Stimulated activated CD8-positive, alpha-beta memory T cell treated with anti-CD3 and anti-CD28 coated beads, Interleukin-4, amount 100 ng/mL, for 4 hours (primary cell): ENCODE measurements around the gene NEK7.
"Not testable (repeated sequence)": the region's sequence is repeated elsewhere in the genome, so short reads cannot be mapped to it uniquely, and the experiment has no call there.

Experiments
- DNase-seq, 2 donors: peaks; one replicate each; pipeline ENCODE4 v3.0.0-alpha.2; 2020; ENCODE audit warnings: low read depth in 2 of 2, low spot score in 1 of 2

NEK7 gene

DNA sequence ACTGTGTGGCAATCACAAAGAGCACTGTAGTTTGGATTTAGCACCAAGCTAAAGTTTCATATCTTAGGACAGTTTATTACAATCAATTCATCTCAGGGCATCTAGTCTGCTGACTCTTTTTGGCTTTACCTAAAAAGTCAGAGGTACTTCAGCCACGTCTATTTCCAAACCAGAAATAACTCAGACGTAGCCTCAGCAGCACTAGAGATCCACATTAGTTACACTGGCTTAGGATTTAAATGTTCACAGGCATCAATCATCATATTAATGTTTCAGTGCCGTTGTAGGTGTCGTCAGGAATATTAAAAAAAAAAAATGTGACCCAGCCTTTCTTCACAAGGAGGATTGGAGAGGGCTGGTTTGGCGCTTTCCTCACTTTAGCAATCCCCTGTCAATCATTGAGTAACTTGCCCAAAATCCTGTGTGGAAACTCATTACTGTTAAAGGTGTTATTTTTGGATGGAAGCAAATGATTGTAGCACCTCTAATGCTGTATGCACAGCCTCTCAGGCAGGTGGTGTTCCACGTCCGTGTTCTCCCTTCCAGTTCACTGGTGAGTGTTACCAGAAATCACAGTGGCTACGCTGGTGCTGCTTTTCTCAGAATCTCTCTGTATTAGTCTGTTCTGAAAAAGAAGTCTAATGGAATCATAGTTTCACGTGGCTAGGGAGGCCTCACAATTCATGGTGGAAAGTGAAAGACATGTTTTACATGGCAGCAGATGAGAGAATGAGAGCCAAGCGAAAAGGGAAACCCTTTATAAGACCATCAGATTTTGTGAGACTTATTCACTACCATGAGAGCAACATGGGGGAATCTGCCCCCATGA, 45.4 kb downstream of the NEK7 start:
- no peak for DNase-seq

DNA sequence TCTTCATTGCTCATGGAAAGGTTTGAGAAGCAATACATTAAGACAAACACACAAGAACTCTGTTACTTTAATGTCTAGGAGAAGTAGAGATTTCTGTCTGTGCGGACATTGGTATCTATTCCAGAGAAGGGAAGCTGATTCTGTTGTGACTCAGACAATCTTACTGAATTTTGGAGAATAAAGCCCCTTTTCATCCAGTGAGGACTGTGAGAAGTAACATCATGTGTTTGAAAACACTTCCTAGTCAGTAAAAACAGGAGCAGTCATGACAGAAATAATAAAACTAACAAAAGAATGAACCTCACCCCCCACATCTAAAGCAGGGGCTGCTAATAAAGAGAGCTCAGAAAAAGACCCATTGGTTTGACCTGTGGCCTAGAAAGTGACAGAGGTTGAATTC, 46.6 kb downstream of the NEK7 start:
- no peak for DNase-seq

DNA sequence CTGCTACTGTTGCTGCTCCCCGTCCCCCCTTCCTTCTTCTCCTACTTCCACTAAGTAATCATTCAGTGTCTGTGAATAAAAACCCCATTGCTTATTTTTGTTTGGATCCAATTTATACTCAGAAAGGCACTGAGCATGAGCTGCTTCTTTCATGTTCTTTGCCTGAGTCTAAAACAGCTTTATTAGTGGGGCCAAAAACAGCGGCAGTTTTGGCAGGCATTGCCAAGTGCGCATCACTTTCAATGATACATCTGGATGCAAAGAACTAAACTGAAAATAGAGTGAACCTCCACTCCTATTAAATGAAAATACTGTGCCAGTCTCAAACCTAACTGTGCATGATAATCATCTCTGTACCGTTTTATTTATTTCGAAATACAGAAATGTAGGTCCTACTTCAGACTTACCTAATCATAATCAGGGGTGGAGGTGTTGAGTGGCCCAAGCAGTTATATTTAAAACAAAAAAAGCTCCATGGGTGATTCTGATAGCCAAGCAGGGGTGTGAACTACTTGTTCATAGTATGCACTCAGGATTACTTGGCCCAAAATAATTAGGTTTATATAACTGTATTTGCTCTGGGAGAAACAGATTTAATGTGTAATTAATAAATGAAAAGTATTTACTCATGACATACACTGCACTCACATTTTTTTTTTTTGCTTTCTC, 48.4 kb downstream of the NEK7 start:
- no peak for DNase-seq

DNA sequence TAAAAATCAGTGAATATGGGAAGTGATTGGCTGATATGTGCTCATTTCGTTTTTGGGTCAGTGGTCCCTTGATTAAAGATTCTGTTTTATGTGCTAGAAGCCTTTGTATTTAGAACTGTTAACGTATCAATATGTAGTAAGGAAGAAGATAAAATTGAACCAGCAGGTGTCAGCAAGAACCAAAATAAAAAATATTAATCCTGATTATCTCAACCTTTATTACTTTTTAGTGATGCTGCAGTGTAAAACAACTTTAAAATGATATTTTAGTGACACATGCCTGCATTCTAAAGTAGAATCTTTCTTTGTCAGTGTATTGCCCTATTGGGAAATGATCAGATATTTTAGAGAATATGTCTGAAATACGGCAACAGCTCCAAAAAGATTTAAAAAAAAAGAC, 49.5 kb downstream of the NEK7 start:
- no peak for DNase-seq

DNA sequence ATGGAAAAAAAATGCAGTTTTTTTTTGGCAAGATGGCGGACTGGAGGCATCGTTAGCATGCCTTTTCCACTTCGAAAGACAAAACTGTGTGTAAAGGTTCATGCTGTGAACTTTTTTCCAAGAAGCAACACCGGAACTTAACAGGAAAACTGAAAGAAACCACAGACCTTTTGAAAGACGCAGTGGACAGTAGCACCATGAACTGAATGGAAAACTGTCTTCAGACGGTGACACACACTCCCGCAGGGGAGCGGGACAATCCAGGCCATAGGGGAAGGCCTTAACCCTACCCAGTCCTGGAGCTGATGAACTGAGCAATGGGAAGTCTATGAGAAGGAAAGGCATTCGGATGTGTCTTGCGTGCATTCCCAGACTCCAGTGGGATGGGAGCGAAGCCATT, 54.9 kb downstream of the NEK7 start:
- DNase-seq = no peak

DNA sequence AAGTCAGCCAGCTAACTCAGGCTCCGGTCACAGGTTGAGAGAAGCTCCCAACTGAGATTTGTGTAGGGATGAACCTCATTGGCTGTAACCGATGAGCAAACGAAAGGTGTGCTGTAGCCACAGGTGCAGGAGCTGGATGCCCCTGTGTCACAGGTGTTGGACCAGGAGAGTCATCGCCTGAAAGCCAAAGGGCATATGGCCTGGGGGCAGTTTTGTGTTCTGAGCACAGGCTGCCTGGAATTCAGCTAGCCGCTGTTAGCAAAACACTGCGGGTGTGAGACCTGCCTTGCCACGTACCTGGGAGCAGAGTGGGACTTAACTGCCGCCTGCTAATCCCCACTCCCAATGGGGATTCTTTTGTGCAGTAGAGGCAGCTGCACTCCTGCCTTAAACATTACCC, 55.3 kb downstream of the NEK7 start:
- no peak for DNase-seq

DNA sequence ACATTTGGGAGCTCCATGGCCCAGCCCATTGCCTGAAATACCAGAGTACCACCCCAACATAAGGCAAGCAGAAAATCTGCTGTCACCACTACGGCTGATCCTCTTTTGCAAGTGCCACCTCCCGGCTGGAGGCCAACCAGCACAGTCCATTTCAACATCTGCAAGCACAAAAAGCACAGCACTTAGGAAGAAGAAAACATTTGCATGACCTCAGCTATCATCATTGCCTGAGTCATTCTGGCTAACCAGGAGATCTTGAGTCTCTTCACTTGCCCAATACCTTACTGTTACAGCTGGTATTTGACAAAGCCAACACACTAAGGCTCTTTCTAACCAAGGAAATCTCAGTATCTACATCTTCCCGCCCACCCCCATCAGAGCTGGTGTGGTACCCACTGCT, 55.9 kb downstream of the NEK7 start:
- no peak for DNase-seq

DNA sequence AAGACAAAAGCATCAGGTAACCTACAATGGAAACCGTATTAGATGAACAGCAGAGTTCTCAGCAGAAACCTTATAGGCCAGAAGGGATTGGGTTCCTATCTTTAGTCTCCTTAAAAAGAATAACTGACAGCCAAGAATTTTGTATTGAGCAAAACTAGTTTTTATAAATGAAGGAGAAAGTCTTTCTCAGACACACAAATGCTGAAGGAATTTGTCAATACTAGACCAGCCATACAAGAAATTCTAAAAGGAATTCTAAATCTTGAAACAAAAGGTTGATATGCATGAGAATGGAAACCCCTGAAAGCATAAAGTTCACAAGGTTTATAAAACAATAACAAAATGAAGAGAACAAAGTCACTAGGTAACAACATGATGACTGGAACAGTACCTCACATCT, 58.1 kb downstream of the NEK7 start:
- DNase-seq = no peak

DNA sequence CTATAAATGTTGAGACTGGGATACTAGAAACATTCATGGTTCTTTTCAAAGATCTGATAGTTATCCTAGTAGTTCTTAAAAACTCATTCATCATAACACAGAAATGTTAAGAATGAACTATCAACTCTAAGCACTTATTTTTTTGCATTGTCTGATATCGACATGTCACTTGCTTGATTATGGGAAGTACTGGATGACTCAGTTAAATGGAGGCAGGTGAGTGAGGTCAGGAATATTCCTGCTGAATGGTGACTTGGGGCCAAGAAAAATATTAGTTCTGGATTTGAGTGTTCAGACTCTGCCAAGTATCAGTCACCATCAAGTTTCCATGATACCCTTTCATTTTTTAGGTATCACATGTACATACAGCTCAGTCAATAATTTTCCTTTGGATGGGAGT, 63.6 kb downstream of the NEK7 start:
- no peak for DNase-seq

DNA sequence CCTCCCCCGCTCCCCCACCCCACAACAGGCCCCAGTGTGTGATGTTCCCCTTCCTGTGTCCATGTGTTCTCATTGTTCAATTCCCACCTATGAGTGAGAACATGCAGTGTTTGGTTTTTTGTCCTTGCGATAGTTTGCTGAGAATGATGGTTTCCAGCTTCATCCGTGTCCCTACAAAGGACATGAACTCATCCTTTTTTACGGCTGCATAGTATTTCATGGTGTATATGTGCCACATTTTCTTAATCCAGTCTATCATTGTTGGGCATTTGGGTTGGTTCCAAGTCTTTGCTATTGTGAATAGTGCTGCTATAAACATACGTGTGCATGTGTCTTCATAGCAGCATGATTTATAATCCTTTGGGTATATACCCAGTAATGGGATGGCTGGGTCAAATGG, 70.2 kb downstream of the NEK7 start:
- not testable (repeated sequence) for DNase-seq

DNA sequence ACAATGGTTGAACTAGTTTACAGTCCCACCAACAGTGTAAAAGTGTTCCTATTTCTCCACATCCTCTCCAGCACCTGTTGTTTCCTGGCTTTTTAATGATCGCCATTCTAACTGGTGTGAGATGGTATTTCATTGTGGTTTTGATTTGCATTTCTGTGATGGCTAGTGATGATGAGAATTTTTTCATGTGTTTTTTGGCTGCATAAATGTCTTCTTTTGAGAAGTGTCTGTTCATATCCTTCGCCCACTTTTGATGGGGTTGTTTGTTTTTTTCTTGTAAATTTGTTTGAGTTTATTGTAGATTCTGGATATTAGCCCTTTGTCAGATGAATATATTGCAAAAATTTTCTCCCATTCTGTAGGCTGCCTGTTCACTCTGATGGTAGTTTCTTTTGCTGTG, 70.7 kb downstream of the NEK7 start:
- not testable (repeated sequence) for DNase-seq

DNA sequence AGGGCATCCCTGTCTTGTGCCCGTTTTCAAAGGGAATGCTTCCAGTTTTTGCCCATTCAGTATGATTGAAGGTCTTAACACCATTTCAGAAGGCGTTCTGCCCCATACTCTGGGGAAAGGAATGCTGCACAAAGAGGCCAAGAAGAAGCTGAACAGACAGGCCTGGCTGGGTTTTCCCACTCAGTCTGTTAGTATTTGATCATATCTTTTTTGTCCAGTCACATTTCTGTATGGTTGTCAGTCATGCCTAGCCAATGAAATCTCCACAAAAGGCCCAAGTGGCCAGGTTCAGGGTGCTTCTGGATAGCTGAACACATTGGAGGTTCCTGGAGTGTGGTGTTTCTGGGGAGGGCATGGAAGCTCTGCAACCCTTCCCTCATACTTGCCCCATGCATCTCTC, 72.1 kb downstream of the NEK7 start:
- DNase-seq = no peak

DNA sequence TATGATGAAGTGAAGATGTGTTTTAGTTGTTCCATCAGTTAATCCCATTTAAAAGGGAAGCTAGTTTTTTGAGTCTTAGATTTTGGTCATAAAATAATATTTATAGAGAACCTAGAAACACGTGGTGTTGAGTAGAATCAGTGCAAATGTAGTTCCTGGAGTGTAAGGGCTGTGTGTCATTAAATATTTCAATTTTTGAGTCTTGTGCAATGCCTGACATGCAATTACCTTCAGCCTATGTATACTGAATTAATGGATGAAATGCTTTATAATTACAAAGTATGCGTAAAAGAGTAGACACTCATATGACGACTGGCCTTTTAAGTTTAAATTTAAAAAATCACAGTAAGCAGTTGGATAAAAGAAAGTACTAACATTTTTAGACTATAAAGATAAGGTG, 75.0 kb downstream of the NEK7 start:
- no peak for DNase-seq

DNA sequence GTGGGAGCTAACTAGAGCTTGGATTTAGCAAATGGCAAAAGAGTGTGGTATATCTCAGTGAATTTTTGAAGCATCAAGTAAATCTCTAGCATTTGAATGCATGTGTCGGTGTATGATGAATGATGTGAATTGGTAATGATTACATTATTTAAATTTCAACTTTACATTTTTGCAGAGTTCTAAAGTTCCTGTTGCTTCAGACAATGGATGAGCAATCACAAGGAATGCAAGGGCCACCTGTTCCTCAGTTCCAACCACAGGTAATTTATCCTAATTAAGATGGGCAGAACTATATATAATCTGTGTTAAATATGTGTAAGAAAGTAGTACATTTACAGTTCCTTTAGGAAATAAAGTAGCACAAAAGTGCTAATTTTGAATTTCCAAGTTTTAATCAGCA, 75.6 kb downstream of the NEK7 start:
- DNase-seq = no peak

DNA sequence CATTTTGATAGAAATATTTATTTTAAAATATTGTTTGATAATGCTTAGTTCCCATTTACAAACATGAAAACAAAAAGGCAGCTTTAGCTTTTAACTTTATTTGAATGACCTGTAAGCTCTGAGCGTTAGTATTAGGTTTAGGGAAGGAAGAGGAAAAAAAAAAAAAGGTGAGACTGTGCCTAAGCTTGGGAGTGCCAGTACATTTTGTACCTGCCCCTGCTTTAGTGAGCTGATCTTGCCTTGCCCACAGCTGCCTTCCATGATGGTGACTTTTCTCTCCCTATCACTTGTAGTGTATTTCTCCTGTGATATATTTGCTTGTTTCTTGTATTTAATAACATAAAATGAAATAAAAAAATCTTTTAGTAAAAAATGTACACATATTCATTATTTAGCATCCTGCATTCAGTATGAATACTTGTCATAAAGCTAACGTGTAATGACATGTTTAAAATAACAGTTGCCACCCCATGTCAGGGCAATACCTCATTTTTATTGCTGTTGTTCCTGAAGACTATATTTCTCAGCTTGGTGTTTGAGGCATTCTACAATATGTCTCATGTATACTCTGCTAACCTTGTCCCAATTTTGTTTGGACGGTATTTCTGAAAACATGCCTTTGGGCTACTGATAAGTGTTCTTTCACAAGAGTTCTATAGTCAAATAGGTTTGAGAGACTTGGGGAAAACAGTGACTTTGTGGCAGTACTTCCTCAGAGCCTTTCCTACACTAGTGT, 76.3 kb downstream of the NEK7 start:
- DNase-seq = no peak

DNA sequence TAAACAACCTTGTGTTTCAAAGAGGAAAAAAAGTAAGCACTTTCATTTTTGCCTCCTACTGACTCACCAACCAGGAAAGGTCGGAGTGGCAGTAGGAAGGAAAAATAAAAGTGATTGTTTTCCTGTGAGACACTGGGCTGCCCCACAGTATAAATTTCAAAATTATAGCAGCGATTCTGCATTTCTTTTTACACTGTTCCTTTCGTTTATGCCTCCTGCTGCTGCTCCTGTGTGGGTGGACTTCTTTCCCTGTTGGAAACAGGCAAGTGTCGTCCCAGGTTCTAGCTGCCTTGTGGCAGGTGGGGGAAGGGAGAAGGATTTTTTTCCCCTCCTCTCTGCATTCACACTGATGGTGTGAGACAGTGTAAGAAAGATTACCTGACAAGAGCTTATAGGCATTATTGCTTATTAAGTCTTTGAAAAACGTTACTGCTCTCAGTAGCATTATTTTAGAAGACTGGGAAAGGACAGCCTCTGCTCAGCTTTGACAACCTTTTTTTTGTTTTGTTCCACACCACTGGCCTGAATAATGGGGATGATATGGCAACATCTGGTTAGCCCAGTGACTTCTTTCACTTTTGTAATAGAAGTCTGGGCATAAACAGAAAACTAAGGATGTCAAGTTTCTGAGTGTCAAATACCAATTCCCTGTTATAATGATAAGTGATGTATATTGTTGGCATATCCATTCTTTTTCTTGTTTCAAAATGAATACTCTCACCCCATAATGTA, 77.9 kb downstream of the NEK7 start:
- no peak for DNase-seq

DNA sequence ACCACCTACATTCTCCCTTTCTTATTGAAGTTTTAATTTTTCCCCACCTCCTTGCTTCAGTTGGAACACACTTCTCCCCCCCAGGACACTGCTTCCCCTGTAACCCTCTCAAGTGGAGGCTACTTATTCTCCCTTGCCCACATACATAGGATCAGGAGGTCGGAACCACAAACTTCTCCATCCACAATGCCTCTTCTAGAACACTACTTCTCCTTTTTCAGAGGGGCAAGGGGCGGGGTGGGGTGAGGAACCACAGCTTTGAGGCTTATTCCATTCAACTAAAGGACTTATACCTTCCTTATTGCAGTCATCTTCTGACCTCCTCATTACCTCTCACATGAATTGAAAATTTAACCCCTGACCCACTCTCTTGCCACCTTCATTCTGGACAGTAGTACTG, 81.3 kb downstream of the NEK7 start:
- no peak for DNase-seq

DNA sequence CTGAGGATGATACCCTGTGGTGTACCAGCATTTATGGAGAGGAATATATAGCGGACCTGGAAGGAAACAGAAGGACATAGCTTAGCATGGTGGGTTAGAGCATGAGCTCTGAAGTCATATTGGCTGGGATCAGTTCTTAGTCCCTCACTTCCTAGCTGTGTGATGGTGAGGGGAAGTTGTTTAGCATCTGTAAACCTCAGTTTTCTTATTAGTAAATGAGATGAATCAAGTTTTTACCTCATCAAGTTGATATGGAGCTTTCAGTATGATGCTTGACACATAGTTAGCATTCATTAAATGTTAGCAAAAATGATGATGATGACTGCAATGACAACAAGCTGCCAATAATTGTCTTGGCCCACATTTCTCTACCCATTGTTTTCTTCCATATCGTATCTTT, 84.8 kb downstream of the NEK7 start:
- DNase-seq = no peak

DNA sequence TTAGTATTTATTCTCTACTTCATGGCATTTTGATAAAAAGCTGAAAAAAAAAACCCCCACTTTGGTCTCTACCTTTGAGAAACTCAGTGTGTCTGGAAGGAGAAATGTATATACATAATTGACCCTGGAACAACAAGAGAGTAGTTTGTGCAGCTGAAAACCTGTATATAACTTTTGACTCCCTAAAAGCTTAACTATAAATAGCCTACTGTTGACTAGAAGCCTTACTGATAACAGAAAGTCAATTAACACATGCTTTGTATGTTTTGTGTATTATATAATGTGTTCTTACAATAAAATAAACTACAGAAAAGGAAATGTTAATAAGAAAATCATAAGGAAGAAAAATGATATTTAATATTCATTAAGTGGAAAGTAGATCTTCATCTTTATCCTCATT, 88.0 kb downstream of the NEK7 start:
- no peak for DNase-seq

DNA sequence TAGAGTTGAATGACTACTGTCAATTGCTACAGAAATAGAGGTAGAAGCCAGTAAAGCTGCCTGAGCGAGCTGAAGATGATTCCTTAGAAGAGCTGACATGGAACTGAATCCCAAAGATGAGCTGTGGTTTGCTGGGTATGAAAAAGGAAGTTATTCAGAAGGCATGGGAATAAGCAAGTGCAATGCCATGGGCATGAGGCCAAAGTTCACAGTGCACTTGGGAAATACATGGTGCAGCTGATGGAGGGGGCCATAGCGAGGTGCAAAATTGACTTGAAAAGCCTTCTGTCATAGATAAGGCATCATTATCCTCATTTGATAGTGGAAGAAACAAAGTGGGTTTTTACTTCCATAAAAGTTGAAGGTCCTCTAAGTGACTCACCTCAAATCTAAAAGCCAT, 88.6 kb downstream of the NEK7 start:
- no peak for DNase-seq

DNA sequence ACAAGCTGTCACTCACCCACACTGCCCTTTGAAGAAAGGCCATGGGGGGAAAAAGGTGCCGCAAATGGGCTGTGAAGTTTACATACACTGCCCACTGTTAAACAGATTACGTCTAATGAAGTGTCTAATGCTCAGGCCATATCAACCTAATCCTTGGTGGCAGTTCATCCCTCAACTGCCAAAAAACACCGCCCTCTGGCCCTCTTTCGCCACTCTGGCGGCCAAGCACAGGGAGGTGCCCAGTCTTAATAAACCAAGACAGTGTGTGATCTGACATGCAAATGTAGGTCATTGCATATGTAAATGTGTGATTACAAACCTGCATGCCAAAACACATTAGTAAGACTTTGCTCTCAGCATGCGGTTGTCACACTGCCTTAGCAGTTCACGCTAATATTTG, 89.5 kb downstream of the NEK7 start:
- no peak for DNase-seq

DNA sequence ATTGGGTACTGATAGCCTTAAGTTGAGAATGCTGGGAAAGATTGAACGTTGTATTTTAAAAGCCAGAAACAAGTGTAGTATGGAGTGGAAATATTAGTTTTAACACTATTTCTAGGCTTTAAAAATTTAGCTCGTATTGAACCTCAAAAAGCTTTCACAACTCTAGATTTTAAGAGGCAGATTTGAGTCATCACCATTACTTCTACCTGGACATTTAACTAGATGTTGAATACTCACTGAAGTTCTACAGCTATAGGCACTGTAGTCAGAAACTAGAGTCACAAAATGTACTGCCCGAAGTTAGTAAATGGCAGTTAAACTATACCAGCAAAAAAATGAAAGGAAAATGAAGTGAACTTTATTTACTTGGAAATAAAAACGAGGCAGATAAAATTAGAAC, 96.5 kb downstream of the NEK7 start:
- no peak for DNase-seq
